ENCODE measurements around the gene TATDN2. TPM values are rescaled to one million over a fixed set of nuclear protein-coding genes. Genes with fewer than 3 reads are reported as not detected.
A peak's percentile ranks its signal among the peaks of the same experiment; 100 is the strongest.

TATDN2 gene
- total and polyA plus RNA-seq, 8 donors: 29.1 to 42.1 (median 36.1) TPM

- Histone ChIP-seq H3K27me3 (no peaks in the 10 kb centered on the region), H3K36me3 (peaks cover 3 to 73% of the 10 kb centered on the region in 2 donors), H3K4me3 (no peak overlapping the region), H3K27ac (no peak overlapping the region), H3K4me1 (peaks cover 0 to 3% of the 10 kb centered on the region in 2 donors), H3K9me3 (no peaks in the 10 kb centered on the region)
- DNase-seq: no peak
- no peak for ATAC-seq
- intact Hi-C loops (cut with DNase I): no loop called here
- no peak for TF ChIP-seq CTCF (IDR thresholded peaks at IDR 0.05)
Measured at GRCh38 chr3:10299175-10299574, 50.9 kb downstream of the TATDN2 start.

- Histone ChIP-seq H3K9me3 (no peaks in the 10 kb centered on the region), H3K4me1 (no peaks in the 10 kb centered on the region), H3K36me3 (peaks cover 3 to 78% of the 10 kb centered on the region in 2 donors), H3K4me3 (no peak overlapping the region), H3K27ac (no peak overlapping the region), H3K27me3 (no peaks in the 10 kb centered on the region)
- intact Hi-C loops (cut with DNase I): no loop called here
- no peak for TF ChIP-seq CTCF (IDR thresholded peaks at IDR 0.05)
- ATAC-seq (no peak), DNase-seq (no peak)
Measured at GRCh38 chr3:10299679-10300078, 51.4 kb downstream of the TATDN2 start.

GRCh38 chr3:10300087-10300486, 51.8 kb downstream of the TATDN2 start:
- H3K4me1 ChIP-seq: no peaks in the 10 kb centered on the region
- intact Hi-C loops (cut with DNase I): no loop called here
- no peak overlapping the region for H3K4me3 ChIP-seq
- ATAC-seq (no peak), DNase-seq (no peak)
- no peak overlapping the region for H3K27ac ChIP-seq
- TF ChIP-seq CTCF (IDR thresholded peaks at IDR 0.05): no peak
- H3K36me3 ChIP-seq: peaks cover 3 to 78% of the 10 kb centered on the region in 2 donors
- H3K27me3 ChIP-seq: no peaks in the 10 kb centered on the region
- no peaks in the 10 kb centered on the region for H3K9me3 ChIP-seq

- no peak overlapping the region for H3K4me3 ChIP-seq
- ATAC-seq (no peak), DNase-seq (no peak)
- TF ChIP-seq CTCF (IDR thresholded peaks at IDR 0.05): no peak
- no peaks in the 10 kb centered on the region for H3K27me3 ChIP-seq
- no peak overlapping the region for H3K27ac ChIP-seq
- peaks cover 3 to 87% of the 10 kb centered on the region in 2 donors for H3K36me3 ChIP-seq
- no peaks in the 10 kb centered on the region for H3K4me1 ChIP-seq
- intact Hi-C loops (cut with DNase I): no loop called here
- H3K9me3 ChIP-seq: no peaks in the 10 kb centered on the region
Measured at GRCh38 chr3:10303105-10303504, 54.8 kb downstream of the TATDN2 start.

- H3K36me3 ChIP-seq: peaks cover 3 to 94% of the 10 kb centered on the region in 2 donors
- no peaks in the 10 kb centered on the region for H3K4me1 ChIP-seq
- ATAC-seq (peak; percentile 72), DNase-seq (no peak)
- no peak overlapping the region for H3K27ac ChIP-seq
- no peaks in the 10 kb centered on the region for H3K27me3 ChIP-seq
- no peaks in the 10 kb centered on the region for H3K9me3 ChIP-seq
- no peak overlapping the region for H3K4me3 ChIP-seq
- no peak for TF ChIP-seq CTCF (IDR thresholded peaks at IDR 0.05)
- intact Hi-C loops (cut with DNase I): no loop called here
Measured at GRCh38 chr3:10303785-10304184, 55.5 kb downstream of the TATDN2 start.

Measured in left lung (tissue), 10 donors.